Stimulated activated CD4-positive, alpha-beta T cell treated with anti-CD3 and anti-CD28 coated beads, TNF-alpha, amount 100 ng/mL, for 1 hour (primary cell): ENCODE results near the gene SLC27A2.

Experiments used
- DNase-seq, 3 donors: peaks; one replicate each; pipeline ENCODE4 v3.0.0-alpha.2; 2020; ENCODE audit warnings: low read depth in 3 of 3, low spot score in 1 of 3

Gene SLC27A2

DNA sequence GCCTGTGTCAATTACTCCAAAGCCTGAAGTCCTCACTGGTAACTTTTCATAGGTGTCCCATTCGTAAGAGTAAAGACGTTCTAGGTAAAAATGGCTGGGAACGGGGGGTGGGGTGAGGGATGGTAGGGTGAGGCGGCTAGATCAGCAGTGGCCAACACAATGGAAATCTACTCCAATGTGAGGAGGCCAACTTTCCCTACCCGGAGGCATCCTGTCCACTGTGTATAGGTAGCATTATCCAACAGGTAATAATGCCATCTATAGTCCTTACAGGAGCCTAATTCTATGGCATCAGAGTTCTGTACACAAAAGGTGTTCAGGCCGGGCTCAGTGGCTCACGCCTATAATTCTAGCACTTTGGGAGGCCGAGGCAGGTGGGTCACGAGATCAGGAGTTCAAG, 54.4 kb downstream of the SLC27A2 start:
- DNase-seq, result no peak

DNA sequence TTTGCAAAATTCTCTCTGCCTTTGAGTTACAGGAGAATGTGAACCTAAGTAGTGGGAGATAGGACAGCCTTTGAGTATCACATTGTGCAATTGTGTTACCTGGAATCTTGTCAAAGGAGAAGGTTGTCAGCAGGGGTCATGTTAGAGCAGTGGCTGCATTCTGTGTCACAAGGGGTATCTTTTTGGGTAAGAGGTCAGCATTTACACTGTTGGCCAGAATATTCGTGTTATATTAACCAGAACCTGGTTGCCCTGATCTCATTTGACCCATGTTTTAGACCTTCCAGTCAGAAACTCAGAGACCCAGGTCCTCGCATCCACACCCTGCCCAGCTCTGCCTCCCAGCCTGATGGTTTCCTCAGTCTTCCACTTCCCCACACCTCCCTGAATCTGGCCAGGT, 56.3 kb downstream of the SLC27A2 start:
- DNase-seq, result no peak

DNA sequence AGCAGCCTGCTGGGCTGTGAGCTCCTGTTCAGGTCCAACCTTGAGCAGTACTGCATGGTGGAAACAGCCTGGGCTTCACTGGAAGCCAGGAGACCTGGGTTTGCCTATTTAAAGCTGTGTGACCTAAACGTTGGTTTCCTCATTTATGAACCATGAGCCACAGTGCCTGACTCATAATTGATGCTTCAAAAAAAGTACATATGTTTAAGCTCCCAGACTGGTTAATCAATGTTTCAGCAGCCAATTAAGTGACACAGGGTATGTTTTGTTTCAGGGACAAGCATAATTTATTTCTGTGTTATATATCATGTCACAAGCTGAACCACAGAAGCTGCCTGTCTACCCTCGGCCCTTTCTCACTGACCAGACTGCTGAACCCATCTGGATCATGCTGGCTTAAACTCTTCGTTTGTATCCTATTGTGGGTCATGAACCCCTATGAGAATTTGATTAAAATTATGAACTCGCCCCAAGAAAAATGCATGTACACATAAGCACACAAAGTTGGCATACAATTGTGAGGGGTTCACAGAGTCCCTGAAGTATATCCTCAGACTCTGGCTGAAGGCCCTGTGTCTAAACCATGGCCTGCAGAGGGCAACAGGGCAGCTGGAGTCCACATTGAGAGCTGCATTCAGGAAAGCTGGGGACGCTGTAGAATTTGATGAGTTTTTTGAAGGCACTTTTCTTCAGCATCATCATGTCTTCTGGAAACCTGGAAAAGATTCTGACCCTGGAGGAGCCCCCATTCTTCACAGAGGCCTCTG, 59.9 kb downstream of the SLC27A2 start:
- DNase-seq, result no peak

DNA sequence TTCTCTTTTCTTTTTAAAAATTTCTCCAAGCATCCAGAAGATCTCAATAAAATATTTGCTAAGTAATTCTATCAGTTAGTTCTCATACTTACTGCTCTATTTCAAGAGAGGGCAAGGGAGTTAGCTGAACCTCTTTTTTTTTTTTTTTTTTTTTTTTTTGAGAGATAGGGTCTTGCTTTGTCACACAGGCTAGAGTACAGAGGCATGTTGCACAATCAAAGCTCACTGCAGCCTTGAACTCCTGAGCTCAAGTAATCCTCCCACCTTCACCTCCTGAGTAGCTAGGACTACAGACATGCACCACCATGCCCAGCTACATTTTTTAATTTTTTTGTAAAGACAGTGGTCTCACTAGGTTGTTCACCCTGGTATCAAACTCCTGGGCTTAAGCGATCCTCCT, 62.2 kb downstream of the SLC27A2 start:
- no peak for DNase-seq

DNA sequence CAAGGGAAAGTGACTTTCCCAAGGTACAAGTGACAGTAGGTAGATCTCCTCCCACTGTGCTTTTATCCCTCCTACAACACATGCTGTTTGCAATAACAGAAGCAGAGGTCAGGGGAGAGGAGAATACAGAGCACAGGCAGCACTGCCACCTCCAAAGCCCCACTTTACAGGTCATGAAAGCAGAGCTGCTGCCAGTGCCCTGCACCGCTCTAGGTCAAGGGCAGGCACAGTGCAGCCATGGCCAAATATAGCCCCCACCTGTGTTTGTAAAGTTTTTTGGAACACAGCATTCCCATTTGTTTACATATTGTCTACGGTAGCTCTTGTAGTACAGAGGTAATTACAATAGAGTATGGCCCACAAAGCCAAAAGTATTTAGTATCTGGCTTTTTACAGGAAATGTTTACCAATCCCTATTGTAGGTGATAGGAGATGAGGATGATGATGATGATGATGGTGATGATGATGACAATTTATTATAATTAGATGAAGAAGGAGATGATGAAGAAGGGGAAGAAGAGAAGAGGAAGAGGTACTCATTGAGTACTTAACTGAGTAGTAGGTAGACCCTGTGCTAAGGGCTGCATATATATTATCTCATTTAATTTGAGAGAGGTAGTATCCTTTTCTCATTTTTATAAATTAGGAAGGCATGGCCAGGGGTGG, 63.1 kb downstream of the SLC27A2 start:
- no peak for DNase-seq

DNA sequence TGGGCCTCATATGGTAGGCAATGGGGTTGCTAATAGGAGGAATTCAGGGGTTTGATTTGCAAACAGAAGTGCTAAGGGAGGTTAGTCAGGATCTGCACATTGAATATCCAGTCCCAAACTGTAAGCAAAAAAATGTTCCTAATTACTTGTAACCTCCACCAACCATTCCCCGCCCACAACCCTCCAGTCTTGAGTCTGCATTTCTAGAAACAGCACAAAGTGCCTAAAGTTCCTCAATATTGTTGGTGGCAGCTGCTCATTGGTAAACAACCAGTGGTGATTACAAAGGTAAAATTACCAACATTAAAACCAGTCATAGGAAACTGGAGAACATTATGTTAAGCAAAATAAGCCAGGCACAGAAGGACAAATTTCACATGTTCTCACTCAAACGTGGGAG, 64.6 kb downstream of the SLC27A2 start:
- no peak for DNase-seq

DNA sequence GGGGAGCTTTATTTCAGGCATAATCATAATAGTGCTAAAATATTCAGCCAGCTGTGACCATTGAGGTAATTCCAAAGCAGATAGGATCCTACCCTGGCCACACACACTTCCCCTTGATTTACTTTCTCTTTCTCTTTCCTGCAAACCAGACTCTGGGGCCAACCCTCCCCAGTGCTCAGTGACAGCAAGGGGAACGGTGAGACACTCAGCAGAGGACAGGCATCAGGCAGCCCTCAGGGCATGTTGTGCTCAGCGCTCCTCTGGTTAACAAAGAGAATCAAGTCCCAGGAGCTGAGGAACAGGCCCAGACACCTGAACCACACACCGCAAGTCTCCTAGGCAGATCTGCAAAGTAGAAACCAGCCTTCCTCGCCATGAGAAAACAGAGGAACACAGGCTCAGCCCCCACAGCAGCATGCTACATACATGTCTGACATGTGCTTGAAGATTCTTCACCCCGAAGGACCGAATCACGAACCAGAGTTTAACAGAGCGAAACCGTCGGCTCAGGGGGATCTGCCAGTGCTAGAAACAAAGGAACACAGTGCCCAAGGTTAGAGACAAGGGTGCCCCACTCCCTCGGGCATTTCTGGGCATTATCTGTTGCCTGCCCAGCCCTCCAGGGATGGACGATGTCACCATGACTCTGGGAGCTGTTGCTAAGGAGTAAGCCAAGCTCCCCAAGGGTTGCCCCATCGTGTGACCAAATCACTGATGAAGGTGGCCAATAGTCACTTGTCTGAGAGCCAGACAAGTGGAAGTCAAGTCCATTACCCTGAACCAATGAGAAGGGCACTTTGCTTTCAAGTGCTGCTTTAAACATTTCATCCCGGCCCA, 66.0 kb downstream of the SLC27A2 start:
- peak in 1 of 3 donors; percentile 11 for DNase-seq

DNA sequence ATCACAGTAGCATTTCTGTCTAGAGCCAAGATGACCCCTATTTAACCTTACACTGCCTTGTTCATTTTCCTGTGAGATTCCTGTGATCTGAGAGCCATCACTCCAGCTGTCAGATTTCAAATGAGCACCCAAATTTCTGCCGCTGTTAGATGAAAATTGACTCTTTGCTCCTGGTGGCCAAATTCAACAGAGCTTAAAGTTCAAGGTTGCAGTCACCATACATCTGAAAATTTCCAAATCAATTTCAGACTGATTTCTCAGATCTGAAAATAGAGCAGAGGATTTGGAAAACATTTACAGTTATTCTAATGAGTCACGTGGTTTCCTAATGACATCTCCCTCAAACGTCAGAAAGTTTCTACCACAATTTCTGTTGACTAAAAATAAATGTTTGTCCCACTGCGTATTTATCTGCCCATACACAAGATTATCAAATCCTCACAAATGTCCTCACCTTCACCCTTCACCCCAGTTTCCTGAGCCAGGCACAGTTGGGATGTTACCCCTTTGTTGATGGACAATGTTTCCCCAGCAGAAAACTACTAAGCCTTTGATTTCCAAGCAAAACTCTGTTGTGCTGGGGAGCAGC, 67.1 kb downstream of the SLC27A2 start:
- DNase-seq, result no peak

DNA sequence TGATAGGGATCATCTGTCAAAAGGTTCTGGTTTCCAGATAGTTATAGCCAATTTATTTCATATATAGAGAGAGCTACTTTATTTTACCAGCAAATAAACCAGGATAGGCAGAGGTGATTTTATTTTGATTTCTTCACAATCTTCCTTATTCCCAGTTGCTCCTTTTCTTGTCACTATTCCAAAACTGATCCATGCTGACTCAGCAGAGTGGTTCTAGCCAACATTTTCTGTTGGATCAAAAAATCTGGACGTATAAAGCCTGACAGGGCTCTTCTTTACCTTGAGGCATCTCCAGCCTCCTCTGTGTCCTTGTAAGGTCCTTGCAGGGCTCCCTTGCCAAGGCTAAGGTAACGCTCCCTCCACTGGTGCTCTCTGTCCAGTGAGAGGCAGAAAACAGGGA, 67.7 kb downstream of the SLC27A2 start:
- no peak for DNase-seq

DNA sequence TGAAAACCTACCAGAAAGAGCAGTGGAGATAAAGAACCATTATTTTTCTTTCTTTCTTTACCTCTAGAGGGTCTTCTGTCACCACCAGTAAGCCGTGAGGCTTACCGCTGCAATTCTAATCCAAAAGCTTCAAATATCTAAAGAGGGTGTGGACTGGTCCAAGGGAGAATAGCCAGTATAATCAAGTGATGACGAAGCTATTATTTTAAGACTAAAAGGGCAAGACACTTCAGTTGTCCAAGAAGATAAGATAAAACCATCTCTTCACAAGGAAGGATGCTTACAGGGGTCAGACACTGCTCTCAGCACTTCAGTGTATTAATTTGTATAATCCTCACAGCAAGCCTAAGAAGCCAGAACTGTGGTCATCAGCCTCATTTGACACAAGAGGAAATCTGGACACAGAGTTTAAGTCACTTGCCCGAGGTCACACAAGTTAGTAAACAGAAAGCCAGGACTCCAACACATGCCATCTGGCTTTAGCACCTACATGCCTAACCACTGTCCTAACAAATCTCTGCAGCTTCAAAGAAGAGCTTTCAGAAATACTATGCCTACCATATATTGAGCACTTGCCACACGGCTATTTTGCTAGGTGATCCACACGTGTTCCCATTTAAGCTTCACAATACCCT, 68.9 kb downstream of the SLC27A2 start:
- no peak for DNase-seq

DNA sequence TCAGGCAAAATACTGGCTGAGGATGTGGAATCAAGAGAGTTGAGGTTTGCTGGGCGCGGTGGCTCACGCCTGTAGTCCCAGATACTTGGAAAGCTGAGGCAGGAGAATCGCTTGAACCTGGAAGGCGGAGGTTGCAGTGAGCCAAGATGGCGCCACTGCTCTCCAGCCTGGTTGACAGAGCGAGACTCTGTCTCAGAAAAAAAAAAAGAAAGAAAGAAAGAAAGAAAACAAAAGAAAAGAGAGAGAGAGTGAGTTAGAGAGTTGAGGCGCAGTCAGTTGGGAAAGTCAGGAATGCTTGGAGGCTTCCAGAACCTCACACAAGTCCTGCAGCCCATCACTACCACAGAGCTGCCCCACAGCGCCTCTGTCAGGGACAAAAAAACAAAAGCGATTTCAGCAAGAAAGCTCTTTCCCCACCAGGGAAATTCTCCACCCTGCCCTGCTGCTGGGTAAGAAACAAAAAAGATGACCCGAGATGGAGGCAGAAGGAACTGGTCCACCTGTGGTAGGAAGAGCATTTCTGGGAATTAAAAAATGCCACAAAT, 69.7 kb downstream of the SLC27A2 start:
- no peak for DNase-seq

DNA sequence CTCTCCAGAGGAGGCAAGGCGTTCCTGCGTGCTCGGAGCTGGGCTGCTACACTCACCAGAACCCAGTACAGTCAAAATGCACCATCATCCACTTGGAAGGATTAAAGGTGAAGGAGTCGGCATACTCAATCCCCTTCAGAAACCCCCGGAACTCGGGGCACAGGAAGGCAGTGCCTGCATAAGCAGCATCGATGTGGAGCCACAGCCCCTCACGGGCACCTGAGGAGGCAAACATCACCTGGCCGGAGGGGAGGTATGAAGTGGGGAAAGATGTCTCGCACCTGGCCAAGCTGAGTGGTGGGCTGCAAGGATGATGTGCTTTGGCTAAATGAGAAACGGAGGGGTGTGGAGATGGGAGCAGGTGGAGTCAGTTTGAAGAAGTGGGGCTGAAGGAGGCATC, 70.6 kb downstream of the SLC27A2 start:
- no peak for DNase-seq

DNA sequence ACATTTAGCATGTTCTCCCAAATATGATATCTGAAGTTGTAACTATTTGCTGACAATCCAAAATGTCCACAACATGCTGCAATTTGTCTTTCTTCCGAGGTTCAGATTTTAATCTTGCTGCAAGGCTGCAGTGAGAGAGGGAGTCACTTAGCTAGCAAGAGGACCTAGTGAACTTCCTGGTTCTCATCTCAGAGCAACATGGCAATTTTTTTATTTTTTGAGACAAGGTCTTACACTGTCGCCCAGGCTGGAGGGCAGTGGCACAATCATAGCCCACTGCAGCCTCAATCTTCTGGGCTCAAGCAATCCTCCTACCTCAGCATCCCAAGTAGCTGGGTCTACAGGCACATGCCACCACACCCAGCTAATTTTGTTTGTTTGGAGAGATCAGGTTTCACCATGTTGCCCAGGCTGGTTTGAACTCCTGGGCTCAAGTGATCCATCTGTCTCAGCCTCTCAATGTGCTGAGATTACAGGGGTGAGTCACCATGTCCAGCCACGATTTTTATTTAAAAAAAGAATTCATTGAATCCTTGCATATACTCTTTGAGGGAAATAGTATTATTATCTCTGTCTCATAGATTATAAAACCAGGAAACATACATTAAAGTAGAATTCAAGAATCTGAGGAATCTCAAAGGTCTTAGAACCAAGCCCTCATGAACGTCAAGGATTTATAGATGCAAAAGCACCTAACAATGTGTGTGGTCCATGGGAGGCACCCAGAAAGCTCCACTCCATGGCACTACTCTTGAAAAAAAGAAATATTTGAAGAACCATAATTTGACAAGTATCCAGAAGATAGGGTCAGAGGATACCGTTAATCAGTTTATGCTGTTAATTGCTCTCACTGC, 74.4 kb downstream of the SLC27A2 start:
- DNase-seq, result no peak

DNA sequence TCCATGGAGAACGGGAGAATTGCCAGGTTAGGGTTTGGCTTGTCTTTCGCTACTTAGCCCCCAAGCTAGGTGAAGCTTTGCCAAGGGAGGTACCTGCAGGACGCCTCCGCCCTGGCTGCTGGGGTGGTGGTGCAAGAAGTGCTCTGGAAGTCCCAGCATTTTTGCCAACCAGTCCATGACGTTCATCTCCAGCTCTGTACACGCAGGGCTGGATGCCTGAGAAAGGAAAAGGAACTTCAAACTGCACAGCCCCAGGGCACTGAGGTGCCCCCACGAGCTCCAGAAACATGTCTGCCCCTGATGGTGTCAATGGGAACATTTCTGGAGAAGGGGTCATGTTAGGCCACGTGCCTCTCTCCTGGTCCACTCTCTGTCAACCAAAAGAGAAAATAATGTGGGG, 75.3 kb downstream of the SLC27A2 start:
- no peak for DNase-seq

DNA sequence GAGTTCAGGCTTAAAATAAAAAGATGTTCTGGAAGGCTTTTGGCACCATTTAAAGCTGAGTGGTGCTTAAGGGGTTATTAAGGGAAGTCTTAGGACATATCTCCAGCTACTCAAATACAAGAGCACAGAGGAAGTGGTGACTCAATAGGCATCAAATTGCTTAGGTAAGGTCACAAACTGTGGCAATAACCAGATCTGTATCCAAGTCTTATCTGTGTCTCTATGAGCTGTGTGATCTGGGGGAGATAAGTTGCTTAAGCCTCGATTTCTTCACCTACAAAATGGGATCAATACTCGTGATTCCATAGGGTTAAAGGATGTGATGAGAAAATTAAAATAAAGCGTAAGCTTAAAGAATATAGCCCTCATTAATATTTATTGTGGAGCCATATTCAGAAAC, 75.9 kb downstream of the SLC27A2 start:
- no peak for DNase-seq

DNA sequence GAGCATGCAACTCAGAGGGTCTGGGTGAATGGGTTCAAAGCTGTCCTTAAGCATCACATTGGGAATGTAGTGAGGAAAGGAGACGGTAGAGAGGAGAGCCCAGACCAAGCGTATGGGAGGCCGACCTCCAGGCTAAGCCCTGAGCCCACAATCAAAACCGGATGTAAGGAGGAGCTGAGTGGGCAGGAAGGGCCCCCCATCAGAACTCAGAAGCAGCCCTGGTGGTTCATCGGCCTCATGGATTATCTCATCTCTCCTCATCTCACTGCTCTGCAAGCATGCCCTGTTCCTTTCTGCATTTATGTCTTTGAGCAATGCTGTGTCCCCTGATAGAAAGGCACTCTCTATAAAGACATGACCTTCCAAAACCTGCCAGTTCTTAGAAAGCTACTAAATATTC, 77.3 kb downstream of the SLC27A2 start:
- DNase-seq, result no peak

DNA sequence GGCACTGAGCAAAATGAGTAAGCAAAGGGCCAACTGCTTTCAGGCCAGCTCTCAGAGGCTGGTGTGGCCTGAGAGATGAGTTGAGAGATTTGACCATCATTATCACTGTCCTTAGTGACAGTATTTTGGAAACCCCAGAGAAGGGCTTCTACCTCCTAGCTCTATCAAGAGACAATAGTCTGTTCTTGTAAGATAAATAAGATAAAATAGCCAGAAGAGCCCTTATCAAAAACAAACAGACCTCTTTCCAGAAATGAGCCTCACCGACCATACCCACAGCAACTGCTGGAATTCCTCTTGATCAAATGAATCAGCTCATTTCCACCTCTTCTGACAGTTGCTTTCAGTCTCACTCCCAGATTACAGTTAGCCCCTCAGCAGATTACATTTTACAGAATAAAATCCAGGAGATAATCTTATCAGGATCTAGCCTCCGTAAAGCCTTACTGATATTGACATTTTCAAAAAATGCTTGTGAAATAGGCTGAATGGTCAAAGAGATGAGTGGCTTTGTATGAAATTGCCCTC, 79.0 kb downstream of the SLC27A2 start:
- DNase-seq, result no peak

DNA sequence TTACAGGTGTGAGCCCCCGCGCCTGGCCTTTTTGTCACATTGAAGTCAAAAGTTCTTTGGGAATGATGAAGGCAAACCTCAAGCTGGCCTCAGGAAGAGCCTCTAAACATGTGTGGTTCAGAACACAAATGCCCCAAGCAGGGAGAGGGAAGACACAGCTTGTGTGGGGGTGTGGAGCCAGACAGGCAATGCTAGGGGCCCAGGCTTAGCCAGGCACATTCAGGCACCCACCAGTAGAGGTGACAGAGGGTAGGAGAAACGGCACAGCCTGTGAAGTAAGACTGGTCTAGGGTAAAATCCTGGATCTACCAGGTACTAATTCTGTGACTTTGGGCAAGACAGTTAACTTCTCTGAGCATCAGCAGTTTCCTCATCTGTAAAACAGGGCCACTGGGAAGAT, 80.0 kb downstream of the SLC27A2 start:
- DNase-seq, result no peak

DNA sequence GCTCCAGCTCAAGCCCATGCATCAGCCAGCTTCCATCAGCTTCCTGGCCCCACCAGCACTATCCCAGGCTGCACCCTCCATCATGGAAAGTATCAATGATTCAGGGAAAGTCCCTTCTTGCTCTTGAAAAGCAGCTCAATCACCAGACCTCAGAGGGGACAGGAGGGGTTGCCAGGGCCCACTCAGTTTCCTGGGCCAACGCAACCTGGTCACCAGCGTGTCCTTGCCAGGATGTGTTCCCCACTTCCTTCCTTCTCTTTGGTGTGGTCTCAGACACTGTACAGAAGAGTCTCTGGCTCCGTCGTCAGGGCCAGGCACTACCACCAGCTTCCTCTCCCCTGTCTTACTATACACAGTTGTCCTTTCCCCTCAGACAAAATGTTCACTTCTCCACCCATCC, 80.5 kb downstream of the SLC27A2 start:
- peak in 1 of 3 donors; percentile 3 for DNase-seq

DNA sequence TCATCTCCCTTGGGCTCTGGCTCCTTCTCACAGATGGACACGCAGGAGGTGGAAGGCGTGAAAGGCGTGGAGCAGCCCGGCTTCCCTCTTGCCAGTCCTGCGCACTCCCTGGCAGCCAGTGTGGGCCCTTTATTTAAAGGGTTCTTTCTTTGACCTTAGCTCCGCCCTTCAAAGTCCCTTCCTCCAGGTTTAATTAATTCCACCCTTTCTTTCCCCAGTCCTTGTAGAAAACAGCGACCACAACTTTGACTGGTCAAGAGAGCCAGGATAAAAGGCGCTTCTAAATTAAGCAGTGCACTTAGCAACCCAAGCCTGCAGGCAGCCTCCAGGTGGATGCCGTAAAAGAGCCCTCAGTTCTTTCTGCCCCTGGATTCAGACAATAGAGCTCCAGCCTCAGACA, 83.6 kb downstream of the SLC27A2 start, which contains the start of gene HDC:
TSS of gene HDC (minus strand) at position 107 of the 400 bp plus-strand sequence. CDS start at position 4, 103 bp downstream.
- DNase-seq, result no peak
